Parathyroid adenoma (tissue), 2 donors: ENCODE measurements around the gene ATP9B.

Experiments used
- H2AFZ ChIP-seq: fragments of 300-600 bp; sonication (generic); one replicate; pipeline ENCODE4 v1.7.0; 2017; ENCODE audit warnings: antibody characterized with exemption, mild to moderate bottlenecking
- H3K27ac ChIP-seq: fragments of 300-600 bp; sonication (generic); one replicate; pipeline ENCODE4 v1.7.0; 2017
- H3K27me3 ChIP-seq: fragments of 300-600 bp; sonication (generic); one replicate; pipeline ENCODE4 v1.7.0; 2017; ENCODE audit warnings: low read length; ENCODE audit not compliant: control insufficient read depth, insufficient read depth
- H3K36me3 ChIP-seq: fragments of 300-600 bp; sonication (generic); one replicate; pipeline ENCODE4 v1.7.0; 2017; ENCODE audit warnings: low read length; ENCODE audit not compliant: control insufficient read depth, insufficient read depth
- H3K4me1 ChIP-seq: fragments of 300-600 bp; sonication (generic); one replicate; pipeline ENCODE4 v1.7.0; 2017; ENCODE audit warnings: control low read depth
- H3K4me2 ChIP-seq: fragments of 300-600 bp; sonication (generic); one replicate; pipeline ENCODE4 v1.7.0; 2017; ENCODE audit warnings: low read length
- H3K4me3 ChIP-seq: fragments of 300-600 bp; sonication (generic); one replicate; pipeline ENCODE4 v1.7.0; 2017; ENCODE audit warnings: low read depth, low read length
- H3K79me2 ChIP-seq: fragments of 300-600 bp; sonication (generic); one replicate; pipeline ENCODE4 v1.7.0; 2017; ENCODE audit warnings: control low read depth
- H3K9ac ChIP-seq: fragments of 300-600 bp; sonication (generic); one replicate; pipeline ENCODE4 v1.7.0; 2017; ENCODE audit warnings: mild to moderate bottlenecking
- H3K9me3 ChIP-seq: fragments of 300-600 bp; sonication (generic); one replicate; pipeline ENCODE4 v1.7.0; 2017; ENCODE audit warnings: low read length; ENCODE audit not compliant: control insufficient read depth
- CTCF ChIP-seq: fragments of 300-600 bp; sonication (generic); IDR thresholded peaks from one replicate; pipeline ENCODE4 v1.7.0; 2017; ENCODE audit warnings: antibody characterized with exemption, mild to moderate bottlenecking
- donor health status: primary hyperparathyroidism.

The ATP9B gene

GRCh38 chr18:79423211-79424007 is 354.2 kb downstream of the ATP9B start:
- no peaks in the 10 kb centered on the region for H3K79me2 ChIP-seq

DNA sequence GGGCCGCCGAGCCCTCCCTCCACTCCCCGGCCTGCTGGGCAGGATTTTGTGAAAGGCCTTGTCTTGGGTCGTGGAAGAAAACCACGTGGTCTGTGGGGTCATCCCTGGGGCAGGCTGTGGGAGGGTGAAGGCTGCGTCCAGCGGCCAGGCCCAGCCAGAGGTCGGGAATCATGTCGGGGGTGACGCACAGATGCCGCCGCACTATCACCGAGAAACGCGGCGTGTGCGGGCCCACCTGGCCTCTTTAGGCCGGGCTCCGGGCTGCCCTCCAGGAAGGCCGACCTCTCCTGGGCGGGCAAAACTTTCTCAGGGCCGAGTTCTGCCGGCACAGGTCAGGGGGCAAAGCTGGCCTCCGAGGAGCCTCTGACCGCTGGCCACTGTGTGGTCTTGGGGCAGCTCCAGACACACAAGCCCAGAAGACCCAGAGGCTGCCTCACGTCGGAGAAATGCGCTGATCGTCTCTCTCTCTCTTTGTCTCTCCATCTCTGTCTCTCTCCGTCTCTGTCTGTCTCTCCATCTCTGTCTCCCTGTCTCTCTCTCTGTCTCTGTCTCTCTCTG is 354.9 kb downstream of the ATP9B start:
- no peaks in the 10 kb centered on the region for H3K36me3 ChIP-seq
- no peak for TF ChIP-seq CTCF
- H3K9ac ChIP-seq = no peak overlapping the region
- no peaks in the 10 kb centered on the region for H3K27me3 ChIP-seq
- H3K4me2 ChIP-seq = no peak overlapping the region
- no peak overlapping the region for H3K27ac ChIP-seq
- no peaks in the 10 kb centered on the region for H3K79me2 ChIP-seq
- no peaks in the 10 kb centered on the region for H3K9me3 ChIP-seq
- no peak overlapping the region for H3K4me3 ChIP-seq
- no peak overlapping the region for H2AFZ ChIP-seq
- no peaks in the 10 kb centered on the region for H3K4me1 ChIP-seq

More at GRCh38 chr18:79423211-79424007, 354.2 kb downstream of the ATP9B start:
- no peak overlapping the region for H3K27ac ChIP-seq
- H2AFZ ChIP-seq = no peak overlapping the region
- no peak overlapping the region for H3K4me3 ChIP-seq
- no peak overlapping the region for H3K4me2 ChIP-seq
- H3K27me3 ChIP-seq = no peaks in the 10 kb centered on the region
- H3K9me3 ChIP-seq = no peaks in the 10 kb centered on the region
- no peak for TF ChIP-seq CTCF
- H3K9ac ChIP-seq = no peak overlapping the region
- no peaks in the 10 kb centered on the region for H3K4me1 ChIP-seq
- H3K36me3 ChIP-seq = no peaks in the 10 kb centered on the region

GRCh38 chr18:79424880-79425568 is 355.8 kb downstream of the ATP9B start:
- Histone ChIP-seq H3K9me3 (no peaks in the 10 kb centered on the region), H3K36me3 (no peaks in the 10 kb centered on the region), H3K4me2 (no peak overlapping the region), H3K4me1 (no peaks in the 10 kb centered on the region), H3K27ac (no peak overlapping the region), H2AFZ (no peak overlapping the region), H3K27me3 (no peaks in the 10 kb centered on the region), H3K79me2 (no peaks in the 10 kb centered on the region), H3K4me3 (no peak overlapping the region), H3K9ac (no peak overlapping the region)
- TF ChIP-seq CTCF = no peak

DNA sequence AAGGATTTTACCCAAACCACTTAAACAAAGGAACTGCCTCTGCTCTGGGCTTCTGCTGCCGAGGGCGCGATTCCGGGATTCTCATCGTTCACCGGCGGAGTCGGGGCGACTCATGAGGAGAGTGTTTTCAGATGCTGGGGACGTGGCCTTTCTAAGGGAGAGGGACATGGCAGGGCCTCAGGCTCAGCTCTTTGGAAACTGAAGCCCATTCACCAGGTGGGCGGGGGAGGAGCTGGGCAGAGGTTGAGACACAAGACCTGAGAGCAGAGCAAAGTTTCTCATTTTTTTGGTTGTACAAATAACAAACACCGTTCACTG is 356.3 kb downstream of the ATP9B start:
- no peaks in the 10 kb centered on the region for H3K4me1 ChIP-seq
- H3K9me3 ChIP-seq = no peaks in the 10 kb centered on the region
- H3K27ac ChIP-seq = no peak overlapping the region
- no peaks in the 10 kb centered on the region for H3K27me3 ChIP-seq
- H3K9ac ChIP-seq = no peak overlapping the region
- no peaks in the 10 kb centered on the region for H3K79me2 ChIP-seq
- no peak overlapping the region for H2AFZ ChIP-seq
- TF ChIP-seq CTCF = no peak
- no peaks in the 10 kb centered on the region for H3K36me3 ChIP-seq
- no peak overlapping the region for H3K4me2 ChIP-seq
- no peak overlapping the region for H3K4me3 ChIP-seq
